GM23338 (cell line): ENCODE results near the gene PPM1L. TPM values are rescaled to one million over a fixed set of nuclear protein-coding genes. Genes with fewer than 3 reads are reported as not detected.

Experiments used
- ATAC-seq: fragments of 200-7000 bp; cut with Tn5 transposase; 3 replicates; pipeline ENCODE4 v1.9.1; 2020
- DNase-seq: peaks from one replicate; pipeline ENCODE4 v3.0.0-alpha.2; 2015; ENCODE audit warnings: low spot score
- H2AFZ ChIP-seq: fragments of 200-600 bp; sonication (generic); 2 replicates; pipeline ENCODE4 v1.8.0; 2016; ENCODE audit warnings: antibody characterized with exemption, mild to moderate bottlenecking, moderate library complexity
- H3F3A ChIP-seq: fragments of 200-600 bp; sonication (generic); replicated peaks from 2 replicates; pipeline ENCODE4 v1.8.0; 2017; ENCODE audit warnings: antibody characterized with exemption, mixed run types, low read depth
- H3K27ac ChIP-seq: fragments of 200-600 bp; sonication (generic); 2 replicates; pipeline ENCODE4 v1.6.1; 2016; ENCODE audit warnings: low read depth
- H3K27me3 ChIP-seq: fragments of 200-600 bp; sonication (generic); 2 replicates; pipeline ENCODE4 v1.8.0; 2016; ENCODE audit warnings: mild to moderate bottlenecking, mixed run types, moderate library complexity; ENCODE audit not compliant: insufficient read depth
- H3K36me3 ChIP-seq: fragments of 200-600 bp; sonication (generic); 2 replicates; pipeline ENCODE4 v1.8.0; 2016; ENCODE audit warnings: mild to moderate bottlenecking; ENCODE audit not compliant: insufficient read depth
- H3K4me1 ChIP-seq: fragments of 200-600 bp; sonication (generic); 2 replicates; pipeline ENCODE4 v1.8.0; 2016; ENCODE audit warnings: mild to moderate bottlenecking, moderate library complexity; ENCODE audit not compliant: insufficient read depth
- H3K4me2 ChIP-seq: fragments of 200-600 bp; sonication (generic); 2 replicates; pipeline ENCODE4 v1.7.1; 2017; ENCODE audit warnings: mixed run types
- H3K4me3 ChIP-seq: fragments of 200-600 bp; sonication (generic); 2 replicates; pipeline ENCODE4 v1.6.1; 2016; ENCODE audit warnings: mixed run types
- H3K79me2 ChIP-seq: fragments of 200-600 bp; sonication (generic); replicated peaks from 2 replicates; pipeline ENCODE4 v1.8.0; 2017; ENCODE audit warnings: mild to moderate bottlenecking; ENCODE audit not compliant: insufficient read depth
- H3K9me2 ChIP-seq: fragments of 200-600 bp; sonication (generic); 2 replicates; pipeline ENCODE4 v1.8.0; 2017; ENCODE audit not compliant: insufficient read depth
- H4K20me1 ChIP-seq: fragments of 200-600 bp; sonication (generic); replicated peaks from 2 replicates; pipeline ENCODE4 v1.8.0; 2017; ENCODE audit warnings: mild to moderate bottlenecking; ENCODE audit not compliant: insufficient read depth
- H3K27ac Mint-ChIP-seq: 2 replicates; pipeline ENCODE4 v1.8.0; 2020; ENCODE audit warnings: inconsistent platforms, mild to moderate bottlenecking, moderate library complexity, mixed read lengths
- H3K27me3 Mint-ChIP-seq: 3 replicates; pipeline ENCODE4 v1.8.0; 2022; ENCODE audit warnings: low read depth, mild to moderate bottlenecking, moderate library complexity, mixed read lengths, inconsistent platforms; ENCODE audit not compliant: insufficient read depth, poor library complexity
- H3K36me3 Mint-ChIP-seq: 3 replicates; pipeline ENCODE4 v1.8.0; 2021; ENCODE audit warnings: low read depth, mild to moderate bottlenecking, inconsistent platforms, moderate library complexity, mixed read lengths
- H3K4me1 Mint-ChIP-seq: 3 replicates; pipeline ENCODE4 v1.8.0; 2020; ENCODE audit warnings: mild to moderate bottlenecking, inconsistent platforms, mixed read lengths
- H3K4me3 Mint-ChIP-seq: 3 replicates; pipeline ENCODE4 v1.8.0; 2021; ENCODE audit warnings: moderate library complexity, mild to moderate bottlenecking, inconsistent platforms, mixed read lengths
- H3K9me3 Mint-ChIP-seq: 3 replicates; pipeline ENCODE4 v1.8.0; 2020; ENCODE audit warnings: moderate library complexity, mild to moderate bottlenecking, inconsistent platforms, mixed read lengths
- CREB1 ChIP-seq: fragments of 250-450 bp; sonication (Bioruptor Pico); IDR thresholded peaks from 2 replicates; pipeline ENCODE4 v1.5.0; 2020; ENCODE audit warnings: low read depth, mild to moderate bottlenecking, moderate library complexity
- CTCF ChIP-seq, 2 experiments: fragments of 200-600 bp in 1 of 2; sonication (generic) in 1 of 2; conservative IDR thresholded peaks; 2 replicates each; pipeline versions ENCODE4 v1.5.1 to v1.6.1; 2016 to 2017; ENCODE audit warnings: antibody characterized with exemption in 2 of 2, low read depth in 2 of 2, mild to moderate bottlenecking in 2 of 2, moderate library complexity in 1 of 2
- ETS1 ChIP-seq: IDR thresholded peaks from 2 replicates; pipeline ENCODE4 v1.6.1; 2016; ENCODE audit warnings: antibody characterized with exemption
- EZH2 ChIP-seq: fragments of 200-600 bp; sonication (generic); IDR thresholded peaks from one replicate; pipeline ENCODE4 v1.8.0; 2017; ENCODE audit warnings: antibody characterized with exemption, mild to moderate bottlenecking, low read depth; ENCODE audit not compliant: unreplicated experiment
- EZH2phosphoT487 ChIP-seq: fragments of 200-600 bp; sonication (generic); IDR thresholded peaks from one replicate; pipeline ENCODE4 v1.8.1; 2018; ENCODE audit warnings: antibody characterized with exemption; ENCODE audit not compliant: unreplicated experiment
- JUNB ChIP-seq: IDR thresholded peaks from one replicate; pipeline ENCODE4 v1.6.1; 2016; ENCODE audit warnings: antibody characterized with exemption; ENCODE audit not compliant: unreplicated experiment
- NANOG ChIP-seq: IDR thresholded peaks from 2 replicates; pipeline ENCODE4 v1.6.1; 2016; ENCODE audit warnings: antibody characterized with exemption, borderline replicate concordance
- POLR2AphosphoS5 ChIP-seq: IDR thresholded peaks from 2 replicates; pipeline ENCODE4 v1.6.1; 2016; ENCODE audit warnings: antibody characterized with exemption, low read depth
- REST ChIP-seq: IDR thresholded peaks from one replicate; pipeline ENCODE4 v1.6.1; 2018; ENCODE audit warnings: antibody characterized with exemption; ENCODE audit not compliant: unreplicated experiment
- STAT1 ChIP-seq: IDR thresholded peaks from one replicate; pipeline ENCODE4 v1.6.1; 2016; ENCODE audit warnings: antibody characterized with exemption; ENCODE audit not compliant: unreplicated experiment
- ZNF114 ChIP-seq: fragments of 250-450 bp; sonication (Bioruptor Pico); IDR thresholded peaks from 2 replicates; pipeline ENCODE4 v1.5.0; 2020; ENCODE audit warnings: mild to moderate bottlenecking, moderate library complexity
- ZNF331 ChIP-seq: fragments of 250-450 bp; sonication (Bioruptor Pico); IDR thresholded peaks from 2 replicates; pipeline ENCODE4 v1.5.0; 2020; ENCODE audit warnings: low read depth, mild to moderate bottlenecking, moderate library complexity
- polyA plus RNA-seq: library from polyadenylated mRNA; unstranded; fragments of >200 nt; fragmentation: Nextera tagmentation; extraction: Ambion mirVana; gene quantifications from 2 replicates; pipeline ENCODE4 v1.2.1, GENCODE V29; 2016
- total RNA-seq: library from RNA; depleted of rRNA; stranded (reverse); fragments of >200 nt; shearing (Covaris generic); gene quantifications from 2 replicates; pipeline ENCODE4 v1.2.3, GENCODE V29; 2014

The PPM1L gene
- total and polyA plus RNA-seq, 2 experiments from 2014 or later = 3.9 to 26.4 TPM

GRCh38 chr3:160778480-160778879, 22.4 kb downstream of the PPM1L start:
- H3F3A ChIP-seq = no peaks in the 10 kb centered on the region
- H4K20me1 ChIP-seq = 0 out of 2 replicates have a peak, but pooled peaks cover 4% of the 10 kb centered on the region
- no peaks in the 10 kb centered on the region for H3K27me3 ChIP-seq
- no peak for TF ChIP-seq NANOG
- TF ChIP-seq CREB1 (CRISPR knock-in tag) = no peak
- TF ChIP-seq ETS1 = no peak
- TF ChIP-seq EZH2 = no peak
- DNase-seq = no peak
- no peaks in the 10 kb centered on the region for H3K9me2 ChIP-seq
- Mint-ChIP-seq H3K27ac (no peak overlapping the region), H3K4me3 (no peak overlapping the region), H3K4me1 (peaks cover 8% of the 10 kb centered on the region; the same call in 2 of the 3 replicates), H3K27me3 (peaks cover 2% of the 10 kb centered on the region), H3K9me3 (no peaks in the 10 kb centered on the region), H3K36me3 (no peaks in the 10 kb centered on the region)
- no peak overlapping the region for H3K4me3 ChIP-seq
- H3K36me3 ChIP-seq = no peaks in the 10 kb centered on the region
- no peak overlapping the region for H3K4me2 ChIP-seq
- H3K27ac ChIP-seq = no peak overlapping the region
- H3K79me2 ChIP-seq = peaks cover 9% of the 10 kb centered on the region
- no peaks in the 10 kb centered on the region for H3K4me1 ChIP-seq
- H2AFZ ChIP-seq = no peak overlapping the region
- no peak for ATAC-seq

- H3K4me1 Mint-ChIP-seq = peaks cover 11% of the 10 kb centered on the region; the same call in 2 of the 3 replicates
- Histone ChIP-seq H3K9me2 (no peaks in the 10 kb centered on the region), H3F3A (no peaks in the 10 kb centered on the region), H3K4me1 (peaks cover 2% of the 10 kb centered on the region; the same call in 1 of the 2 replicates), H2AFZ (no peak overlapping the region), H3K4me3 (no peak overlapping the region), H3K36me3 (no peaks in the 10 kb centered on the region), H4K20me1 (0 out of 2 replicates have a peak, but pooled peaks cover 4% of the 10 kb centered on the region), H3K27ac (no peak overlapping the region), H3K4me2 (no peak overlapping the region), H3K79me2 (peaks cover 9% of the 10 kb centered on the region), H3K27me3 (no peaks in the 10 kb centered on the region)
- no peak overlapping the region for H3K4me3 Mint-ChIP-seq
- H3K36me3 Mint-ChIP-seq = no peaks in the 10 kb centered on the region
- DNase-seq (no peak), ATAC-seq (no peak)
- no peaks in the 10 kb centered on the region for H3K9me3 Mint-ChIP-seq
- peaks cover 2% of the 10 kb centered on the region for H3K27me3 Mint-ChIP-seq
- no peak overlapping the region for H3K27ac Mint-ChIP-seq
- TF ChIP-seq ZNF331 (CRISPR knock-in tag) (no peak), REST (no peak), CREB1 (CRISPR knock-in tag) (no peak), ZNF114 (CRISPR knock-in tag) (no peak), JUNB (no peak), NANOG (no peak), STAT1 (no peak), EZH2phosphoT487 (no peak), POLR2AphosphoS5 (no peak), CTCF (conservative IDR thresholded peaks at IDR 0.05; ENCODE audit: low read depth in 2 of 2) (no peak), EZH2 (no peak), ETS1 (no peak)
These were observed 23.0 kb downstream of the PPM1L start for GRCh38 chr3:160779040-160779439.
